GM18498 (cell line): ENCODE results near the gene ZNF334.

Experiments used
- ATAC-seq: cut with Tn5 transposase; IDR thresholded peaks from one replicate; pipeline ENCODE4 v1.9.1; 2021; ENCODE audit warnings: mild to moderate bottlenecking, moderate library complexity; ENCODE audit not compliant: unreplicated experiment

The ZNF334 gene

GRCh38 chr20:46546298-46546697 is 32.9 kb upstream of the ZNF334 start:
- ATAC-seq = no peak

- no peak for ATAC-seq
Measured at GRCh38 chr20:46545827-46546138, 32.4 kb upstream of the ZNF334 start.

- peak; percentile 54 for ATAC-seq
Measured at GRCh38 chr20:46545077-46545826, 31.9 kb upstream of the ZNF334 start.

- no peak for ATAC-seq
Measured at GRCh38 chr20:46544576-46544975, 31.2 kb upstream of the ZNF334 start.

GRCh38 chr20:46543959-46544358 is 30.6 kb upstream of the ZNF334 start:
- ATAC-seq = no peak

- ATAC-seq = no peak
Measured at GRCh38 chr20:46543033-46543432, 29.7 kb upstream of the ZNF334 start.

GRCh38 chr20:46541229-46541935 is 28.0 kb upstream of the ZNF334 start:
- ATAC-seq = no peak

GRCh38 chr20:46539113-46539512 is 25.8 kb upstream of the ZNF334 start:
- no peak for ATAC-seq

GRCh38 chr20:46530640-46531039 is 17.3 kb upstream of the ZNF334 start:
- no peak for ATAC-seq

GRCh38 chr20:46523696-46524328 is 10.5 kb upstream of the ZNF334 start:
- no peak for ATAC-seq

- ATAC-seq = no peak
Measured at GRCh38 chr20:46523108-46523507, 9.7 kb upstream of the ZNF334 start.

- no peak for ATAC-seq
Measured at GRCh38 chr20:46520976-46521579, 7.7 kb upstream of the ZNF334 start.

- no peak for ATAC-seq
Measured at GRCh38 chr20:46520540-46520939, 7.2 kb upstream of the ZNF334 start.

GRCh38 chr20:46519471-46520068 is 6.2 kb upstream of the ZNF334 start:
- no peak for ATAC-seq

- no peak for ATAC-seq
Measured at GRCh38 chr20:46509523-46509922, 3.8 kb downstream of the ZNF334 start.

GRCh38 chr20:46507760-46508407 is 5.5 kb downstream of the ZNF334 start:
- no peak for ATAC-seq

- no peak for ATAC-seq
Measured at GRCh38 chr20:46505506-46505905, 7.9 kb downstream of the ZNF334 start.

- ATAC-seq = no peak
Measured at GRCh38 chr20:46501961-46502360, 11.4 kb downstream of the ZNF334 start.

GRCh38 chr20:46501337-46501942 is 11.9 kb downstream of the ZNF334 start:
- ATAC-seq = no peak

- no peak for ATAC-seq
Measured at GRCh38 chr20:46494077-46494476, 19.3 kb downstream of the ZNF334 start.
